Mucosa of descending colon (tissue), 3 donors: ENCODE measurements around the gene CCL2. TPM values are rescaled to one million over a fixed set of nuclear protein-coding genes. Genes with fewer than 3 reads are reported as not detected.
A peak's percentile ranks its signal among the peaks of the same experiment; 100 is the strongest.

Source experiments
- ATAC-seq: fragments of 200-7000 bp; cut with Tn5 transposase; one replicate; pipeline ENCODE4 v1.9.1; 2020; ENCODE audit warnings: mild to moderate bottlenecking, moderate library complexity
- DNase-seq, 3 donors: peaks; one replicate each; pipeline ENCODE4 v3.0.0-alpha.2; 2020
- H3K36me3 ChIP-seq: fragments of 200-600 bp; one replicate; pipeline ENCODE4 v1.8.0; 2021; ENCODE audit warnings: low read depth, mild to moderate bottlenecking
- H3K4me1 ChIP-seq: fragments of 200-600 bp; one replicate; pipeline ENCODE4 v1.8.0; 2021; ENCODE audit warnings: low read depth, mild to moderate bottlenecking
- H3K4me3 ChIP-seq: fragments of 200-600 bp; one replicate; pipeline ENCODE4 v1.8.0; 2021; ENCODE audit warnings: mild to moderate bottlenecking
- H3K9me3 ChIP-seq: fragments of 200-600 bp; one replicate; pipeline ENCODE4 v1.8.0; 2021; ENCODE audit warnings: mild to moderate bottlenecking
- CTCF ChIP-seq: fragments of 200-600 bp; IDR thresholded peaks from one replicate; pipeline ENCODE4 v1.8.0; 2022; ENCODE audit warnings: antibody characterized with exemption, mild to moderate bottlenecking
- intact Hi-C, 2 donors: fragments of 100-400 bp; cut with DNase I in 1 of 2; cut with micrococcal nuclease in 1 of 2; formaldehyde crosslinking; loops; one replicate each; pipeline versions ENCODE4 v1.11.0 to v1.11.1; 2022; cut with DNase I, micrococcal nuclease
- long read RNA-seq, 2 donors: library from polyadenylated mRNA; unstranded; transcript quantifications; one replicate each; pipeline ENCODE4 v2.0.0, GENCODE V29; 2019 to 2021
- total RNA-seq, 3 donors: library from RNA; stranded (reverse); fragmentation: NEBNext Ultra II Directional in 2 of 3; extraction: Animal tissue kit (Norgen Biotek cat#: 25700) in 2 of 3; gene quantifications; one replicate each; pipeline versions ENCODE4 v1.2.1 to v1.2.4, GENCODE V29; 2021 to 2023
- donor health status: DM: no; HTN: no; CAD: no; lungs with moderate emphysema.
- donor health status: DM: no; HTN: no; CAD: no.
- donor health status: DM: no; HTN: yes; CAD: no.

CCL2 gene
- 10 to 100 TPM in 2 of 3 donors, 1 to 10 TPM in 1; 7.1 to 65.6 (median 39.7) TPM for total RNA-seq
- long read RNA-seq, donor 1, transcript CCL2-201 (3 exons, 741 nt): major isoform, 26 of 30 reads
- long read RNA-seq, donor 1, partial matches to known transcripts: 0 of 30 reads
- long read RNA-seq, donor 1, other reads (novel, unspliced or antisense): 0 of 30 reads
- long read RNA-seq, donor 2, transcript CCL2-201 (3 exons, 741 nt): major isoform, 17 of 20 reads
- long read RNA-seq, donor 2, partial matches to known transcripts: 0 of 20 reads
- long read RNA-seq, donor 2, other reads (novel, unspliced or antisense): 0 of 20 reads

DNA sequence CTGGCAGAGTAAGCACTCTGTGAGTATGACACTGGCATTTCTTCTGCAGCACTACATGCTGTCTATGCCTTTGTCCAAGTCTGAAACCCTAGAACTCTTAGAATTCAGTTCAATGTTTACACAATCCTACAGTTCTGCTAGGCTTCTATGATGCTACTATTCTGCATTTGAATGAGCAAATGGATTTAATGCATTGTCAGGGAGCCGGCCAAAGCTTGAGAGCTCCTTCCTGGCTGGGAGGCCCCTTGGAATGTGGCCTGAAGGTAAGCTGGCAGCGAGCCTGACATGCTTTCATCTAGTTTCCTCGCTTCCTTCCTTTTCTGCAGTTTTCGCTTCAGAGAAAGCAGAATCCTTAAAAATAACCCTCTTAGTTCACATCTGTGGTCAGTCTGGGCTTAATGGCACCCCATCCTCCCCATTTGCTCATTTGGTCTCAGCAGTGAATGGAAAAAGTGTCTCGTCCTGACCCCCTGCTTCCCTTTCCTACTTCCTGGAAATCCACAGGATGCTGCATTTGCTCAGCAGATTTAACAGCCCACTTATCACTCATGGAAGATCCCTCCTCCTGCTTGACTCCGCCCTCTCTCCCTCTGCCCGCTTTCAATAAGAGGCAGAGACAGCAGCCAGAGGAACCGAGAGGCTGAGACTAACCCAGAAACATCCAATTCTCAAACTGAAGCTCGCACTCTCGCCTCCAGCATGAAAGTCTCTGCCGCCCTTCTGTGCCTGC lies at the start of gene CCL2:
Gene CCL2, plus strand, starts transcription at position 635 of the 730 bp plus-strand sequence. Its CDS starts 65 bp downstream, at position 700.
- no peak within 1 kb of the TSS for H3K4me3 ChIP-seq
- H3K9me3 ChIP-seq: no peaks in the 10 kb centered on the region
- DNase-seq (peak in 2 of 3 donors; percentile 37 to 63), ATAC-seq (peak; percentile 65)
- TF ChIP-seq CTCF: no peak
- intact Hi-C loops: no loop called here
- H3K36me3 ChIP-seq: no peaks in the 10 kb centered on the region
- H3K4me1 ChIP-seq: peaks cover 4% of the 10 kb centered on the region

DNA sequence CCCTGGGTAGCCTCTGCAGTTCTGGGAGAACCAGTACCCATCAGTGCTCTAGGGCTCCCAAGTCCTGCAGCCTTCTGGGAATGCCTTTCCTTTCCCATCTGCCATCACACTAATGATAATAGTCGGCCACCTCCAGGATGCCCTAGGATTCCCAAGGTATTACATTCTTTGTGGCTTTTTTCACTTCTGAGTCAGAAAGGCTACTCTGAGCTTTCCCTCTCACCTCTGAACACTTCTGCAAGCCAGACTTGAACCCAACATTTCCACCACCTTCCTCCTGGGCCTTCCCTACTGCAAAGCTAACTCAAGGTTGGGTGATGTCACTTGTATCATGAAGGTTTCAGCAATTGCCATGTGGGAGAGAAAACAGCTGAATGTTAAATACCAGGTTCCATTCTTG lies 49.7 kb upstream of the CCL2 start:
- Histone ChIP-seq H3K4me1 (no peaks in the 10 kb centered on the region), H3K36me3 (no peaks in the 10 kb centered on the region), H3K4me3 (no peak overlapping the region), H3K9me3 (no peaks in the 10 kb centered on the region)
- ATAC-seq (no peak), DNase-seq (no peak)
- intact Hi-C loops: loop anchor here (10.0 kb wide), 1 partner anchor 99 kb away; no protein-coding TSS in a partner anchor
- no peak for TF ChIP-seq CTCF

DNA sequence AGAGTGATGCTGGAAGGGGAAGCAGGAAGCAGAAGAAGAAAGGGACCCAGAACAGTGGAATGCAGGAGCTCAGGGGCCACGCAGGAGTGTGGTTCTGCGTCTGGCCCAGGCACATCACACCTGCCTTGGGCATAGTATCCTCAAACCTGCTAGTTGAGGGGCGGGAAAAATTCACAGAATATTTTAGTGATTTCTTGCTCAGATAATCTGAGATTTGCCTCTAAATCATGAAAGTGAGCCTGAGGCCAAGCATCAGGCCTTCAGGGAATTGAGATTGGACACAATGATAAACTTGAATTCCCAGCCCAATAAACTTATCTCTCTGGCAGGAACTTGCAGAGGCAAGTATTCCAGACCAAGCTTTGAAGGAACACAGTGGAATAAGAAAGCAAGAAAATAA lies 48.5 kb upstream of the CCL2 start:
- Histone ChIP-seq H3K9me3 (no peaks in the 10 kb centered on the region), H3K4me1 (no peaks in the 10 kb centered on the region), H3K4me3 (no peak overlapping the region), H3K36me3 (no peaks in the 10 kb centered on the region)
- intact Hi-C loops: loop anchor here (10.0 kb wide), 1 partner anchor 98 kb away; no protein-coding TSS in a partner anchor
- DNase-seq: no peak
- no peak for ATAC-seq
- no peak for TF ChIP-seq CTCF

DNA sequence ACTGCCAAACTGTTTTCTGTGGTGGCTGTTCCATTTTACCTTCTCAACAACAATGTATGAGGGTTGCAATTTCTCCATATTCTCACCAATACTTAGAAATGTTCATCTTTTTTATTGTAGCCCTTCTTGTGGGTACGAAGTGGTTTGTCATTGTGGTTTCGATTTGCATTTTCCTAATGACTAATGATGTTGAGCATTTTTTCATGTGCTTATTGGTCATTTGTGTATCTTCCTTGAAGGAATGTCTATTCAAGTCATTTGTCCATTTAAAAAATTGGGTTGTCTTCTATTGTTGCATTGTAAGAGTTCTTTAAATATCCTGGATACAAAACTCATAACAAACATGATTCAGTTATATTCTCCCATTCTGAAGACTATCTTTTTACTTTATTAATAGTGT lies 47.5 kb upstream of the CCL2 start:
- Histone ChIP-seq H3K4me3 (no peak overlapping the region), H3K4me1 (no peaks in the 10 kb centered on the region), H3K36me3 (no peaks in the 10 kb centered on the region), H3K9me3 (no peaks in the 10 kb centered on the region)
- no peak for TF ChIP-seq CTCF
- no peak for ATAC-seq
- intact Hi-C loops: loop anchor here (10.0 kb wide), 1 partner anchor 97 kb away; no protein-coding TSS in a partner anchor
- DNase-seq: no peak

- intact Hi-C loops: no loop called here
- no peak for ATAC-seq
Measured at GRCh38 chr17:34218748-34219147, 36.3 kb upstream of the CCL2 start.

More at GRCh38 chr17:34218748-34219147, 36.3 kb upstream of the CCL2 start:
- no peak for TF ChIP-seq CTCF
- DNase-seq: no peak
- no peaks in the 10 kb centered on the region for H3K36me3 ChIP-seq
- no peak overlapping the region for H3K4me3 ChIP-seq
- no peaks in the 10 kb centered on the region for H3K9me3 ChIP-seq
- H3K4me1 ChIP-seq: no peaks in the 10 kb centered on the region
